ENCODE results near the gene IFRD1.
"Not testable (repeated sequence)": the region's sequence is repeated elsewhere in the genome, so short reads cannot be mapped to it uniquely, and the experiment has no call there.

IFRD1 gene

GRCh38 chr7:112449353-112449752, 907 bp upstream of the IFRD1 start:
- H3K4me3 ChIP-seq (ENCODE audit: low read length), result peak overlapping the region; percentile 95
- DNase-seq (ENCODE audit: low read depth), result no peak

DNA sequence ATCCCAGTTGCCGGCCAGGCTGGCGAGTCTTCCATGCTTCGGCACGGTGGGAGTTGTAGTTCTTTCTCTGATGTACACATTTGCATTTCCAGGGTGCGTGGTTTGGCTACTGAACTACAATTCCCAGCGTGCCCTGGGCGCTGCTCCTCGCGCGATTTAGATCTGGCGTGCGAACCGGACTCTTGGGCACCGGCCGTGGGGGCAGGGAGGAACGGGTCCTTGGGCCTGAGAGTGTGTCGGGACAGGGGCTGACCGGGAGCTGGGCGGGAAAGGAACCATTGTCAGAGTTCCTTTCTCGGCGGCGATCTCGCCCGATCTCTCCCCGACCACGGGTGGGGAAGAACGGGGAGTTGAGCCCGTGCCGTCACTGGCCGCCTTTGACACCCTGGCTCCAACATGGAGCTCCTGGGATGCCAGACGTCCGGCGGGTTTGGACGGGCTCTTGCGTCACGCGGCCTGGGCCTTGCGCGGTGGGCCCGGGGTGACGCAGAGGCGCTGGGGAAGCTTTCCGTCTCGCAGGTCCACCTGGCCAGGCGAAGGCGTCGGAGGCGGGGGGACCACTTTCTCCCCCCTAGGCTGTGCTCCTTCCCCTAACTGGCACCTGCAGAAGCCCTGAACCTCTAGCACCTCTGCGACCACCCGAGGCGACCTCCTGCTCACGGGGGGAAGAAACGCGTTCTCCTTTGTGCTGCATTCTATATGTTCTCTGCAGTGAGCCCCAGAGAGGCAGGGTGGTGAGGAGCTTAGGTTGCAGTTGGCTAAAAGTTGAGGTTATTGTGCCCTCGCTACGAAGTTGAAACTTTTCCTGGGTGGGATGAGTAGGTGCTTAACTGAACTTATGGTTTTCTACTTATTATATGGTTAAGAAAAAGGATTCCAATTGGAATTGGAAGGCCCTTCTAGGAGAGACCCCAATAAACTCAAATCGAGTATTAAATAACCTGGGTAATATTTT, 824 bp downstream of the IFRD1 start:
- H3K4me3 ChIP-seq (ENCODE audit: low read length), result peak overlapping the region; percentile 95
- peak; percentile 96 for DNase-seq (ENCODE audit: low read depth)
- TF ChIP-seq, protein P1, sequence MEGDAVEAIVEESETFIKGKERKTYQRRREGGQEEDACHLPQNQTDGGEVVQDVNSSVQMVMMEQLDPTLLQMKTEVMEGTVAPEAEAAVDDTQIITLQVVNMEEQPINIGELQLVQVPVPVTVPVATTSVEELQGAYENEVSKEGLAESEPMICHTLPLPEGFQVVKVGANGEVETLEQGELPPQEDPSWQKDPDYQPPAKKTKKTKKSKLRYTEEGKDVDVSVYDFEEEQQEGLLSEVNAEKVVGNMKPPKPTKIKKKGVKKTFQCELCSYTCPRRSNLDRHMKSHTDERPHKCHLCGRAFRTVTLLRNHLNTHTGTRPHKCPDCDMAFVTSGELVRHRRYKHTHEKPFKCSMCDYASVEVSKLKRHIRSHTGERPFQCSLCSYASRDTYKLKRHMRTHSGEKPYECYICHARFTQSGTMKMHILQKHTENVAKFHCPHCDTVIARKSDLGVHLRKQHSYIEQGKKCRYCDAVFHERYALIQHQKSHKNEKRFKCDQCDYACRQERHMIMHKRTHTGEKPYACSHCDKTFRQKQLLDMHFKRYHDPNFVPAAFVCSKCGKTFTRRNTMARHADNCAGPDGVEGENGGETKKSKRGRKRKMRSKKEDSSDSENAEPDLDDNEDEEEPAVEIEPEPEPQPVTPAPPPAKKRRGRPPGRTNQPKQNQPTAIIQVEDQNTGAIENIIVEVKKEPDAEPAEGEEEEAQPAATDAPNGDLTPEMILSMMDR (conservative IDR thresholded peaks at IDR 0.05; ENCODE audit: low read length), result no peak

More at GRCh38 chr7:112449353-112449752, 907 bp upstream of the IFRD1 start:
- TF ChIP-seq, protein P1 (conservative IDR thresholded peaks at IDR 0.05; ENCODE audit: low read length), result no peak

DNA sequence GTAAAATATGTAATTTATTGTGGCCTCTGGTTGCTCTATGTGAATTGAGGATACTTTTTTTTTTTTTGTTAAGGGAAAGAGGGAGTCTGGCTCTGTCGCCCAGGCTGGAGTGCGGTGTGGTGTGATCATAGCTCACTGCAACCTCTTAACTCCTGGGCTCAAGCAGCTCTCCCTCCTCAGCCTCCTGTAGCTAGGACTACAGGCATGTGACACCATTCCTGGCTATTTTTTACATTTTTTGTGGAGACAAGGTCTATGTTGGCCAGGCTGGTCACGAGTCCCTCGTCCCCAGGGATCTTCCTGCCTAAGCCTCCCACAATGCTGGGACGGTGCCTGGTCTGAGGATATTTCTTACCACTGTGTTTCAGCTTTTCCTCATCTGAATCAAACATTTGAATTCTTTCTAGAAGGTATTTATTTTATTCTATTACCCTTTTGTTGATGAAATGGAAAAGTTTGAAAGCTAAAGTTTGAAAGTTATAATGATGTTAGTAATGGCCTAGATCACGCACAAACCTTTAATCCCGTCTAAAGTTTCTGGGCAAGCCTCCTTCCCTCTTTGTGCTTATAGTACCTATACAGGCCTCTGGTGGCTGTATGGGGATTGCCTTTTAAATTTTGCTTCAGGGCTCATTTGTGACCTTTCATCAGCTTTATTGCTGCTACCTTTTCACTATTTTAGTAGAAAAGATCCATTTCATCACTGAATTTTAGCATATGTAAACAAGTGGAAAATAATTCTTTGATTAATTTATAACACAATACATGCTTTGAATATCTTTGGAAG, 2.0 kb downstream of the IFRD1 start:
- TF ChIP-seq, protein P1 (conservative IDR thresholded peaks at IDR 0.05; ENCODE audit: low read length), result peak; percentile 45
- peak; percentile 81 for DNase-seq (ENCODE audit: low read depth)

GRCh38 chr7:112453505-112454171, 3.4 kb downstream of the IFRD1 start:
- 0 out of 2 replicates have a peak overlapping the region, but pooled peaks have one; percentile 11 for H3K4me3 ChIP-seq (ENCODE audit: low read length)
- TF ChIP-seq, protein P1 (conservative IDR thresholded peaks at IDR 0.05; ENCODE audit: low read length), result no peak
- DNase-seq (ENCODE audit: low read depth), result peak; percentile 69

More for the DNA sequence above, 2.0 kb downstream of the IFRD1 start:
- H3K4me3 ChIP-seq (ENCODE audit: low read length), result peak overlapping the region; percentile 95

- not testable (repeated sequence) for DNase-seq (ENCODE audit: low read depth); H3K4me3 ChIP-seq (ENCODE audit: low read length)
Measured at GRCh38 chr7:112454191-112454590, 3.9 kb downstream of the IFRD1 start.

DNA sequence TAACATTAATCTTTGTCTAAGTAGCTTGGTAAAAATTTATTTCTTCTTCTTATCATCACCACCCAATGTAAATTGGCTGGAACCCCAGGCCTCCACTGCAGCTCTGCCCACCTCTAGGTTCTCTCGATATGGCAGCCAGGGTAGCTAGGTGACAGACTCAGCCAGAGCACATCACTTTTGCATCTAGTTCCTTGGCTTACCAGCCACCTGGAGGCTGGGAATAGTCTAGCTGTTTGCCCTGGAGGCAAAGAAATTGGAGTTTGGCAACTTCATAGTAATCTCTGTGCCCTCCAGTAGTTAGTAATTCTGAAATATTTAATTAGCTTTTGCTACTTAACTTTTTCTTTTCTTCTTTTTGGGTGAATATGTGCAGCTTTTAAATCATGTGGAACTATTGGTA, 9.4 kb downstream of the IFRD1 start:
- TF ChIP-seq, protein P1 (conservative IDR thresholded peaks at IDR 0.05; ENCODE audit: low read length), result no peak
- no peak overlapping the region for H3K4me3 ChIP-seq (ENCODE audit: low read length)
- no peak for DNase-seq (ENCODE audit: low read depth)

GRCh38 chr7:112462236-112462635, 12.0 kb downstream of the IFRD1 start:
- H3K4me3 ChIP-seq (ENCODE audit: low read length), result no peak overlapping the region
- TF ChIP-seq, protein P1 (conservative IDR thresholded peaks at IDR 0.05; ENCODE audit: low read length), result peak; percentile 6; the same call in 1 of the 2 replicates
- DNase-seq (ENCODE audit: low read depth), result peak; percentile 91

Data from AG10803 (cell line).